Neutrophil (primary cell): Measurements from ENCODE around the gene AHRR.
"Not testable (repeated sequence)": the region's sequence is repeated elsewhere in the genome, so short reads cannot be mapped to it uniquely, and the experiment has no call there.

Experiments
- H3K27ac ChIP-seq: fragments of 200-600 bp; sonication (generic); 2 replicates; pipeline ENCODE4 v1.5.1; 2016; ENCODE audit warnings: mild to moderate bottlenecking, moderate library complexity
- H3K27me3 ChIP-seq: fragments of 200-600 bp; sonication (generic); 2 replicates; pipeline ENCODE4 v1.6.0; 2016; ENCODE audit warnings: mild to moderate bottlenecking
- H3K36me3 ChIP-seq: fragments of 200-600 bp; sonication (generic); 2 replicates; pipeline ENCODE4 v1.5.1; 2017
- H3K4me1 ChIP-seq, 2 experiments: fragments of 200-600 bp in 1 of 2; sonication (generic) in 1 of 2; 1 replicate in 1 of 2; 2 replicates in 1 of 2; pipeline versions ENCODE4 v1.5.1 to v1.6.1; 2013 to 2016; ENCODE audit warnings: low read depth in 1 of 2, low read length in 1 of 2, mild to moderate bottlenecking in 1 of 2, moderate library complexity in 1 of 2; ENCODE audit not compliant: control insufficient read depth in 1 of 2, insufficient read depth in 1 of 2
- H3K4me3 ChIP-seq, 2 experiments: fragments of 200-600 bp in 1 of 2; sonication (generic) in 1 of 2; 1 replicate in 1 of 2; 2 replicates in 1 of 2; pipeline ENCODE4 v1.5.1; 2013 to 2016; ENCODE audit warnings: low read depth in 1 of 2, low read length in 1 of 2, mild to moderate bottlenecking in 1 of 2, moderate library complexity in 1 of 2
- H3K9me3 ChIP-seq: fragments of 200-600 bp; sonication (generic); 2 replicates; pipeline ENCODE4 v1.5.1; 2016
- TF ChIP-seq, protein P1 (sequence below): fragments of 200-600 bp; sonication (generic); IDR thresholded peaks from 2 replicates; pipeline ENCODE4 v1.5.1; 2016; ENCODE audit warnings: antibody characterized with exemption

The AHRR gene

DNA sequence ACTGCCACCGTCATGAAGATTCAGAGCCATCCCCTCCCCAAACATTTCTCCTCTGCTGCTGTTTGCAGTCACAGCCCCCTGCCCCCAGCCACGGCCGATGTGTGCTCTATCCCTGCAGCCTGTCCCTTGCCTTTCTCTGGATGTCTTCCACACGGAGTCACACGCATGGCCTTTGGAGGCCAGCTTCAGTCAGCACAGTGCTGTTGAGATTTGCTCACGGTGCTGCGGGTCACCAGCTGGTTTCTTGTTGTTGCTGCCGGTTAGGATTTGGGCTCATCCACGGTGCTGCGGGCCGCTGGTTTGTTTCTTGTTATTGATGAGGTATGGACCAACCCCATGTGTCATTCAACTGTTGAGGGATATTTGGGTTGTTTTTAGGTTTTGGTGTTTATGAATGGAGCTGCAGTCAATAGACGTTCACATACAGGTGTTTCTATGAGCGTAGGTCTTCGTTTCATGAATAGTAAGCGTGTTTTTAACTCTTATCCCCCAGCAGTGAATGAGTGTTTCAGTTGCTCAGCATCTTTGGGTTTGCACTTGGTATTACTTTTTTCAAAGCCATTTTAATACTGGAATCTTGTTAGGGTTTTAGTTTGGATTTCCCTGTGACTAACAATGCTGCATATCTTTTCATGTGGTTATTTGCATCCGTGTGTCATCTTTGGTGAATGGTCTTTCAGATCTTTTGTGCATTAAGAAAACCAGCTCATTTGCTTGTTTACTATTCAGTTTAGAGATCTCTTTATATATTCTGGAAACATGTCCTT lies 57.6 kb downstream of the AHRR start:
- Histone ChIP-seq H3K9me3 (no peaks in the 10 kb centered on the region), H3K4me1 (no peaks in the 10 kb centered on the region), H3K27me3 (peaks cover 29% of the 10 kb centered on the region), H3K36me3 (no peaks in the 10 kb centered on the region), H3K4me3 (no peak overlapping the region), H3K27ac (no peak overlapping the region)
- TF ChIP-seq, protein P1, sequence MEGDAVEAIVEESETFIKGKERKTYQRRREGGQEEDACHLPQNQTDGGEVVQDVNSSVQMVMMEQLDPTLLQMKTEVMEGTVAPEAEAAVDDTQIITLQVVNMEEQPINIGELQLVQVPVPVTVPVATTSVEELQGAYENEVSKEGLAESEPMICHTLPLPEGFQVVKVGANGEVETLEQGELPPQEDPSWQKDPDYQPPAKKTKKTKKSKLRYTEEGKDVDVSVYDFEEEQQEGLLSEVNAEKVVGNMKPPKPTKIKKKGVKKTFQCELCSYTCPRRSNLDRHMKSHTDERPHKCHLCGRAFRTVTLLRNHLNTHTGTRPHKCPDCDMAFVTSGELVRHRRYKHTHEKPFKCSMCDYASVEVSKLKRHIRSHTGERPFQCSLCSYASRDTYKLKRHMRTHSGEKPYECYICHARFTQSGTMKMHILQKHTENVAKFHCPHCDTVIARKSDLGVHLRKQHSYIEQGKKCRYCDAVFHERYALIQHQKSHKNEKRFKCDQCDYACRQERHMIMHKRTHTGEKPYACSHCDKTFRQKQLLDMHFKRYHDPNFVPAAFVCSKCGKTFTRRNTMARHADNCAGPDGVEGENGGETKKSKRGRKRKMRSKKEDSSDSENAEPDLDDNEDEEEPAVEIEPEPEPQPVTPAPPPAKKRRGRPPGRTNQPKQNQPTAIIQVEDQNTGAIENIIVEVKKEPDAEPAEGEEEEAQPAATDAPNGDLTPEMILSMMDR: no peak

DNA sequence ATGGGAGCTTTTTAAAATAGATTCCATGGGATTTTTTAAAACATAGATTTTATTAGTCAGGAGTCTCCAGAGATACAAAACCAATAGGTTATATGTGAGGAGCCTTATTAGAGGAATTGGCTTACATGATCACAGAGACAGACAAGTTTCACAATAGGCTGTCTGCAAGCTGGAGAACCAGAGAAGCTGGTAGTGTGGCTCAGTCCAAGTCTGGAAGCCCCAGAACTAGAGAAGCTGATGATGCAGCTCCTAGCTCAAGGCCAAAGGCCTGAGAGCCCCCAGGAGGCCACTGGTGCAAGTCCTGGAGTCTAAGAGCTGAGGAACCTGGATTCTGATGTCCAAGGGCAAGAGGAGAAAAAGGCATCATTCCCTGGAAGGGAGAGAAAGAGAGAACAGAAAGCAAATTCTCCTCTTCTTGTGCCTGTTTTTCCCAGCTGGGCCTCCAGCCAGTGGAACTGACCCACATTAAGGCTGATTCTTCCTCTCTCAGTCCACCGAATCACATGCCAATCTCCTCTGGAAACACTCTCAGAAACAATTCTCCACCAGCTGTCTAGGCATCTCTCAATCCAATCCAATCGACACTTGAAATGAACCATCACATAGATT lies 59.3 kb downstream of the AHRR start:
- H3K36me3 ChIP-seq: no peaks in the 10 kb centered on the region

DNA sequence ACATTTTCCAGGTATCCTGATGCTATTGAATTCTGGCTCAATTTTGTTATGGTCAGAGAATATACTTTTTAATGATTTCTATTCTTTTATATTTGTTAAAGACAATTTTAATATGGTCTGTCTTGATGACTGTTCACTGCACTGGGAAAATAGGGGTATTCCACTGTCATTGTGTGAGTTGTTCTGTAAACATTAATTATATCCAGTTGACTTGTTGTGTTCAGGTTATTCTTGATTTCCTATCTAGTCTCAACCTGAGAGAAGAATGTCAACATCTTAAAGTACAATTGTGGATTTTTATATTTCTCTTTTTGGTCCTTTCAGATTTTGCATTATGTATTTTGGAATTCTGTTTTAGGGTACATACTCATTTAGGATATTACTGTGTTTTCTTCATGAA lies 61.6 kb downstream of the AHRR start:
- no peak overlapping the region for H3K27ac ChIP-seq
- no peaks in the 10 kb centered on the region for H3K36me3 ChIP-seq
- no peak overlapping the region for H3K4me3 ChIP-seq
- TF ChIP-seq, protein P1: no peak
- H3K9me3 ChIP-seq: no peaks in the 10 kb centered on the region
- H3K27me3 ChIP-seq: no peaks in the 10 kb centered on the region
- no peaks in the 10 kb centered on the region for H3K4me1 ChIP-seq

More for the DNA sequence above, 59.3 kb downstream of the AHRR start:
- no peaks in the 10 kb centered on the region for H3K4me1 ChIP-seq
- no peak overlapping the region for H3K4me3 ChIP-seq
- no peaks in the 10 kb centered on the region for H3K9me3 ChIP-seq
- TF ChIP-seq, protein P1: no peak
- H3K27ac ChIP-seq: no peak overlapping the region
- peaks cover 12% of the 10 kb centered on the region for H3K27me3 ChIP-seq

DNA sequence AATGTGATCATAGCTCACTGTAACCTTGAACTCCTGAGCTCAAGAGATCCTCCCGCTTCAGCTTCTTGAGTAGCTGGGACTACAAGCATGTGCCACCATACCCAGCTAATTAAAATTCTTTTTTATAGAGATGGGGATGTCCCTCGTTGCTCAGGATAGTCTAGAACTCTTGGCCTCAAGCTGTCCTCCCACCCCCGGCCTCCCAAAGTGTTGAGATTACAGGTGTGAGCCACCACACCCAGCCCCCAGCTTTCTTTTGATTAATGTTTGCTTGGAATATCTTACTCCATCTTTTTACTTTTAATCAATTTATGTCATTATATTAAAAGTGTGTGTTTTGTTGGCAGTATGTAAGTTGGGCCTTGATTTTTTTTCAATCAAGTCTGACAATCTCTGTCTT lies 62.1 kb downstream of the AHRR start:
- no peak overlapping the region for H3K4me3 ChIP-seq
- H3K27ac ChIP-seq: no peak overlapping the region
- H3K4me1 ChIP-seq: no peaks in the 10 kb centered on the region
- H3K36me3 ChIP-seq: no peaks in the 10 kb centered on the region
- TF ChIP-seq, protein P1: no peak
- H3K27me3 ChIP-seq: no peaks in the 10 kb centered on the region
- H3K9me3 ChIP-seq: no peaks in the 10 kb centered on the region

DNA sequence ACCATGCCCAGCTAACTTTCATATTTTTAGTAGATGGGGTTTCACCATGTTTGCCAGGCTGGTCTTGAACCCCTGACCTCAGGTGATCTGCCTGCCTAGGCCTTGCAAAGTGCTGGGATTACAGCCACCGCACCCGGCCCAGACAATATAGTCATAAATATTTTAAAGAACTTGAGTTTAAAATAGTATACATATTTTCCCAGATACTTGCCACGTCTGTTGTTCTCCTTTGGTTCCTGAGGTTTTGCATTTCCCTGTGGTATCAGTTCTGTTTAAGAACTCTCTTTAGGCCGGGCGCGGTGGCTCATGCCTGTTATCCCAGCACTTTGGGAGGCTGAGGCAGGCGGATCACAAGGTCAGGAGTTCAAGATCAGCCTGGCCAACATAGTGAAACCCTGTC lies 63.1 kb downstream of the AHRR start:
- H3K27me3 ChIP-seq, H3K4me3 ChIP-seq, H3K4me1 ChIP-seq, H3K9me3 ChIP-seq, H3K36me3 ChIP-seq, H3K27ac ChIP-seq: not testable (repeated sequence)

DNA sequence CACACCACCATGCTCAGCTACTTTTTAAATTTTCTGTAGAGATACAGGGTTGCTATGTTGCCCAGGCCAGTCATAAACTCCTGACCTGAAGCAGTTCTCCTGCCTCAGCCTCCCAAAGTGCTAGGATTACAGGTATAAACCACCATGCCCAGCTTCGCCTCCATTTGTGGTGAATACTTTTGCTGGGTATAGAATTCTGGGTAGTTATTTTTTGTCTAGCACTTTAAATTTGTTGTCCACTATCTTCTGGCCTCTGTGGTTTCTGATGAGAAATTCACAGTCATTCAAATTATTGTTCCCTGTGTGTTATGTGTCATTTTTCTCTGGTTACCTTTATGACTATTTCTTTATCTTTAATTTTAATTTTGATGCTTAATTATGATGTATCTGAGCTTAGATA lies 63.8 kb downstream of the AHRR start:
- H3K36me3 ChIP-seq: no peaks in the 10 kb centered on the region
- TF ChIP-seq, protein P1: no peak
- no peaks in the 10 kb centered on the region for H3K27me3 ChIP-seq

More for the DNA sequence above, 63.8 kb downstream of the AHRR start:
- H3K27ac ChIP-seq: no peak overlapping the region
- H3K4me3 ChIP-seq: no peak overlapping the region
- H3K9me3 ChIP-seq: no peaks in the 10 kb centered on the region
- no peaks in the 10 kb centered on the region for H3K4me1 ChIP-seq
